ENCODE data around the gene ARHGAP24. TPM values are rescaled to one million over a fixed set of nuclear protein-coding genes. Genes with fewer than 3 reads are reported as not detected.

ARHGAP24 gene
- total and polyA plus RNA-seq, 4 donors = 1.8 to 15.2 (median 3.3) TPM

GRCh38 chr4:85806334-85806733 is 331.4 kb downstream of the ARHGAP24 start:
- peaks cover 0 to 2% (median 0%) of the 10 kb centered on the region in 4 donors for H3K27me3 ChIP-seq (ENCODE audit: control insufficient read depth in 4 of 4, insufficient read depth in 4 of 4, low read length in 3 of 4)
- no peak overlapping the region for H3K9ac ChIP-seq (ENCODE audit: low read depth in 1 of 2, low read length in 2 of 2)
- DNase-seq (ENCODE audit: low spot score) = no peak
- no peak for TF ChIP-seq SP1 (IDR thresholded peaks at IDR 0.05)
- no peak for TF ChIP-seq TAF1 (conservative IDR thresholded peaks at IDR 0.05)
- TF ChIP-seq NR2F2 (IDR thresholded peaks at IDR 0.05) = no peak
- no peaks in the 10 kb centered on the region for H3K36me3 ChIP-seq (ENCODE audit: control insufficient read depth in 4 of 4, insufficient read depth in 3 of 4, low read depth in 1 of 4, low read length in 3 of 4)
- no peaks in the 10 kb centered on the region for H3K9me3 ChIP-seq (ENCODE audit: control insufficient read depth in 4 of 4, low read length in 3 of 4)
- H3K4me3 ChIP-seq (ENCODE audit: low read depth in 1 of 3, low read length in 3 of 3) = no peak overlapping the region
- H3K4me1 ChIP-seq (ENCODE audit: control insufficient read depth in 4 of 4, insufficient read depth in 4 of 4, low read length in 3 of 4) = no peaks in the 10 kb centered on the region
- no peak overlapping the region for H3K27ac ChIP-seq (ENCODE audit: low read depth in 1 of 2, low read length in 2 of 2)

GRCh38 chr4:85807247-85807950 is 332.4 kb downstream of the ARHGAP24 start:
- TF ChIP-seq YY1 (IDR thresholded peaks at IDR 0.05) (no peak), TAF1 (conservative IDR thresholded peaks at IDR 0.05) (no peak), EGR1 (IDR thresholded peaks at IDR 0.05; ENCODE audit: low read depth in 2 of 2) (no peak), RXRA (IDR thresholded peaks at IDR 0.05) (no peak), ZBTB33 (IDR thresholded peaks at IDR 0.05) (no peak), HNF4G (IDR thresholded peaks at IDR 0.05) (no peak), HNF4A (conservative IDR thresholded peaks at IDR 0.05) (no peak), GABPA (IDR thresholded peaks at IDR 0.05 in 1 of 2, conservative IDR thresholded peaks at IDR 0.05 in 1 of 2) (no peak), RAD21 (IDR thresholded peaks at IDR 0.05) (no peak), NR2F2 (IDR thresholded peaks at IDR 0.05) (no peak), SP1 (IDR thresholded peaks at IDR 0.05) (no peak), FOXA1 (IDR thresholded peaks at IDR 0.05) (no peak), MAX (IDR thresholded peaks at IDR 0.05) (no peak), CTCF (IDR thresholded peaks at IDR 0.05; ENCODE audit: low read depth, low read length, missing input control) (no peak), FOXA2 (IDR thresholded peaks at IDR 0.05) (no peak), JUND (IDR thresholded peaks at IDR 0.05) (no peak)
- H3K27ac ChIP-seq (ENCODE audit: low read depth in 1 of 2, low read length in 2 of 2) = no peak overlapping the region

More at GRCh38 chr4:85807247-85807950, 332.4 kb downstream of the ARHGAP24 start:
- no peak for DNase-seq (ENCODE audit: low spot score)
- no peaks in the 10 kb centered on the region for H3K4me1 ChIP-seq (ENCODE audit: control insufficient read depth in 4 of 4, insufficient read depth in 4 of 4, low read length in 3 of 4)
- no peaks in the 10 kb centered on the region for H3K36me3 ChIP-seq (ENCODE audit: control insufficient read depth in 4 of 4, insufficient read depth in 3 of 4, low read depth in 1 of 4, low read length in 3 of 4)
- no peak overlapping the region for H3K9ac ChIP-seq (ENCODE audit: low read depth in 1 of 2, low read length in 2 of 2)
- H3K4me3 ChIP-seq (ENCODE audit: low read depth in 1 of 3, low read length in 3 of 3) = no peak overlapping the region
- H3K9me3 ChIP-seq (ENCODE audit: control insufficient read depth in 4 of 4, low read length in 3 of 4) = no peaks in the 10 kb centered on the region
- WGBS = 89% methylated on average over 3 of the region's 3 CpGs
- H3K27me3 ChIP-seq (ENCODE audit: control insufficient read depth in 4 of 4, insufficient read depth in 4 of 4, low read length in 3 of 4) = peaks cover 0 to 2% (median 0%) of the 10 kb centered on the region in 4 donors

Measured in liver (tissue), 9 donors.